ENCODE results near the gene HECTD2.
A peak's percentile ranks its signal among the peaks of the same experiment; 100 is the strongest.

Gene HECTD2

GRCh38 chr10:91511549-91512330, 101.6 kb downstream of the HECTD2 start:
- no peak for TF ChIP-seq CTCF (IDR thresholded peaks at IDR 0.05)
- H3K27ac ChIP-seq = no peak overlapping the region
- H3K4me3 ChIP-seq = no peak overlapping the region
- intact Hi-C loops (cut with DNase I; ENCODE audit: low total_unique reads) = no loop called here
- no peak for DNase-seq
- no peaks in the 10 kb centered on the region for H3K36me3 ChIP-seq
- H3K4me1 ChIP-seq = no peaks in the 10 kb centered on the region
- no peaks in the 10 kb centered on the region for H3K27me3 ChIP-seq
- no peaks in the 10 kb centered on the region for H3K9me3 ChIP-seq

- intact Hi-C loops (cut with DNase I; ENCODE audit: low total_unique reads) = no loop called here
- Histone ChIP-seq H3K4me3 (no peak overlapping the region), H3K36me3 (no peaks in the 10 kb centered on the region), H3K9me3 (no peaks in the 10 kb centered on the region), H3K27ac (no peak overlapping the region), H3K4me1 (no peaks in the 10 kb centered on the region), H3K27me3 (no peaks in the 10 kb centered on the region)
- TF ChIP-seq CTCF (IDR thresholded peaks at IDR 0.05) = no peak
- DNase-seq = no peak
Observed at GRCh38 chr10:91512458-91512857, 102.3 kb downstream of the HECTD2 start.

GRCh38 chr10:91513598-91514424, 103.7 kb downstream of the HECTD2 start:
- H3K36me3 ChIP-seq = no peaks in the 10 kb centered on the region
- H3K4me3 ChIP-seq = no peak overlapping the region
- no peaks in the 10 kb centered on the region for H3K4me1 ChIP-seq
- intact Hi-C loops (cut with DNase I; ENCODE audit: low total_unique reads) = no loop called here
- no peaks in the 10 kb centered on the region for H3K9me3 ChIP-seq
- DNase-seq = no peak
- H3K27me3 ChIP-seq = no peaks in the 10 kb centered on the region
- TF ChIP-seq CTCF (IDR thresholded peaks at IDR 0.05) = no peak
- H3K27ac ChIP-seq = peak overlapping the region in 1 of 2 donors; percentile 12

- H3K4me3 ChIP-seq = no peak overlapping the region
- intact Hi-C loops (cut with DNase I; ENCODE audit: low total_unique reads) = no loop called here
- H3K27me3 ChIP-seq = no peaks in the 10 kb centered on the region
- H3K27ac ChIP-seq = no peak overlapping the region
- no peaks in the 10 kb centered on the region for H3K4me1 ChIP-seq
- no peaks in the 10 kb centered on the region for H3K36me3 ChIP-seq
- TF ChIP-seq CTCF (IDR thresholded peaks at IDR 0.05) = no peak
- no peak for DNase-seq
- H3K9me3 ChIP-seq = no peaks in the 10 kb centered on the region
Observed at GRCh38 chr10:91514787-91515186, 104.6 kb downstream of the HECTD2 start.

GRCh38 chr10:91517394-91517793, 107.2 kb downstream of the HECTD2 start:
- Histone ChIP-seq H3K27me3 (no peaks in the 10 kb centered on the region), H3K4me1 (peaks cover 0 to 15% (median 9%) of the 10 kb centered on the region in 4 donors), H3K27ac (no peak overlapping the region), H3K9me3 (no peaks in the 10 kb centered on the region), H3K36me3 (no peaks in the 10 kb centered on the region), H3K4me3 (no peak overlapping the region)
- no peak for TF ChIP-seq CTCF (IDR thresholded peaks at IDR 0.05)
- DNase-seq = no peak
- intact Hi-C loops (cut with DNase I; ENCODE audit: low total_unique reads) = no loop called here

Measured in tibial artery (tissue), 4 donors.